GM19467 (cell line): ENCODE measurements around the gene LITAF.
"Not testable (repeated sequence)": the region's sequence is repeated elsewhere in the genome, so short reads cannot be mapped to it uniquely, and the experiment has no call there.

Source experiments
- ATAC-seq: cut with Tn5 transposase; IDR thresholded peaks from one replicate; pipeline ENCODE4 v1.9.1; 2021; ENCODE audit warnings: mild to moderate bottlenecking, moderate library complexity; ENCODE audit not compliant: unreplicated experiment

Gene LITAF

GRCh38 chr16:11621539-11621919 lies 34.8 kb upstream of the LITAF start:
- no peak for ATAC-seq

GRCh38 chr16:11620243-11621003 lies 33.7 kb upstream of the LITAF start:
- ATAC-seq = no peak

DNA sequence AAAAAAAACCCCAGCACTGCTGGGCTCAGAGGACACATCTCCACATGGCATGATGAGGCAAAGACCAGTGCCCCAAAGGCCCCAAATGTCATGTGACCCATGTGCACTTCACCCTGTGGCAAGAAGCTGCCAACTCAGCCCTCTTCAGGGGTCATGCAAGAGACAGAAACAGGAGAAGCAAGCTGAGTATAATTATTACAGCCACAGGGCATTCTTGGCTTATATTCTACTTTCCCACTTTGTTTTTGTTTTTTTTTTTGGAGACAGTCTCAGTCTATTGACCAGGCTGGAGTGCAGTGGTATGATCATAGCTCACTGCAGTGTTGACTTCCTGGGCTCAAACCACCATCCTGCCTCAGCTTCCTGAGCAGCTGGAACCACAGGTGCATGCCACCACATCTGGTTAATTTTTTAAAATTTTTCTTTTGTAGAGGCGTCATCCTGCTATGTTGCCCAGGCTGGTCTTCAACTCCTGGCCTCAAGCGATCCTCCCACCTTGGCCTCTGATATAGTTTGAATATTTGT lies 32.7 kb upstream of the LITAF start:
- ATAC-seq = no peak

DNA sequence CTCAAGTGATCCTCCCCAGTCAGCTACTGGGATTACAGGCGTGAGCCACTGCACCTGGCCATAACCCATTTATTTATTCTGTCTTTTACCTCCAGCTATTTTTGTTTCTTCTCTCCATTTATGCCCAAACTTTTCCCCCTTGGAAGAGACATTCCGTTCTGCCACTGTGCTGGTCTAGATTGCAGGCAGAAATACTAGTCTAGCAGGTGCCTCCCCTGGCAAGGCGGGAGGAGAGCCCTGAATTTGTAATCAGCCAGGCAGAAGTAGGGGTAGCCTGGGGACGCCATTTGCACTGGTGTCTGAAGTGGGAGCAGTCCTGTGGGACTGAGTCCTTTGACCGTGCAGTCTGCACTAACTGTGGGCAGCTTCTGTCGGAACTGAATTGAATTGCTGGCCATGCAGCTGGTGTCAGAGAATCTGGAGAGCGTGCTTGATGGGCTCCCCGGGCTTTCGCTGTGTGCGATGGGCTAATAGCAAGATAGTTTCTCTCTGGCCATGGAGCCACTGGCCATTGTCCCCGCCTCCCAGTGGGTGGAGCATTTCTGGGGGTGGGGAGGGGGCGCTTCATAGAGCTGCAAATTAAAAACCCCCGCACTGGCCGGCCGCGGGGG lies 31.5 kb upstream of the LITAF start:
- no peak for ATAC-seq

DNA sequence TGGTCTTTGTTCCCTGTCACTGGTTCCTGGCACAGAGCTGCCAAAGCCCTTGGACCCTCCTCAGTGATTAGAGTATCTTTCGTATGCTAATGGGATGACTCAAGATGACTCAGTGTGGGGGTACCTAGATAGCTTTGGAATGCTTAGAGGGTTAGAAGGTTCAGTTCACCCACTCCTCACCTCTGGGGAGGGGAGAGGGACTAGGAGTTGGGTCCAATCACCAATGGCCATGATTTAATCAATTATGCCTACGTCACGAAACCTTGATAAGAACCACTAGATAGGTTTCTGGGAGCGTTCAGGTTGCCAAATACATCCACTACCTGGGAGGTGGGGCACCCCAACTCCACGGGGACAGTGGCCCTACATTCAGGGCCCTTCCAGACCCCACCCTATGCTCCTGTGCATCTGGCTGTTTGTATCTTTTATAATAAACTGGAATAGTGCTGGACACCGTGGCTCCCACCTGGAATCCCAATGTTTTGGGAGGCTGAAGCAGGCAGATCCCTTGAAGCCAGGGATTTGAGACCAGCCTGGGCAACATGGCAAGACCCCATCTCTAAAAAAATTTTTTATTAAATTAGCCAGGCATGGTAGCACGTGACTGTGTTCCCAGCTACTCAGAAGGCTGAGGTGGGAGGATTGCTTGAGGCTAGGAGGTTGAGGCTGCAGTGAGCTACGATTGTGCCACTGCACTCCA lies 29.2 kb upstream of the LITAF start:
- no peak for ATAC-seq

- ATAC-seq = no peak
Measured at GRCh38 chr16:11614587-11615175, 28.0 kb upstream of the LITAF start.

DNA sequence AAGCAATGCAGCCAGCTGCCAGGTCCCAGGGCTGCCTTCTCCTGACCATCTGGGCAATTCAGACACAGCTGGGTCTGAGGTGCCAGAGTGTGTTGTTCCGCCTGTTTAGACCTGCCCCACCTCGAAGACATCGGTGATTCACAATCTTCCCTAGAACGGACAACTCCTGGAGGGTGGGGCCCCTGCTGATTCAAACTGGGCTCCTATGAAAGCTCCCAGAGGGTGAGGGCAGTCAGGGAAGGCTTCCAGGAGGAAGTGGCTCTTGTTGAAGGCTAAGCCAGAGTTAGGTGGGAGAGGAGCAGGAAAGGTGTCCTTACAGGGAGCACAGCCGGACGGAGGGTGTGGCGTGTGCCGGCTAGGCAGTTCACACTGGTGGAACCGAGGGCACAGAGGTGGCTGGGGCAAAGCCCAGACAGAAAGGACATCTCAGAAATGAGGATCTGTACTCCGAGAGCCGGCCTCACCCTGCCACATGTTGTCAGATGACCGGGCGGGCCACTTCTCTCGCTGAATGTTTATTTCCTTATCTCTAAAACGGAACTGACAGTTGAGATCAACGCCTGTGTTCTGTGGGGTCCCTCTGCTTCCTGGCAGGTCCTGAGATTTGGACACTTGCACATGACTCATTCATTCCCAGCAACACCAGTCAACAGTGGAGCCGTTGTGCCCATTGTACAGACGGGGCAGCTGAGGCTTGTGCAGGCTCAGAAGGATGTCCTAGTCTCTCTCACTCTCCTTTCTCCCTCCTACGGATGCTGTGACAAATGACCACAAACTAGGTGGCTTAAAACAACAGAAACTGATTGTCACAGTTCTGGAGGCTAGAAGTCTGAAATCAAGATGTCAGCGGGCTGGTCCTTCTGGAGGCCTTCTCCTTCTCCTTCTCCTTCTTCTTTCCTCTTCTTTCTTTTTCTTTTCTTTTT lies 26.9 kb upstream of the LITAF start:
- ATAC-seq = no peak

DNA sequence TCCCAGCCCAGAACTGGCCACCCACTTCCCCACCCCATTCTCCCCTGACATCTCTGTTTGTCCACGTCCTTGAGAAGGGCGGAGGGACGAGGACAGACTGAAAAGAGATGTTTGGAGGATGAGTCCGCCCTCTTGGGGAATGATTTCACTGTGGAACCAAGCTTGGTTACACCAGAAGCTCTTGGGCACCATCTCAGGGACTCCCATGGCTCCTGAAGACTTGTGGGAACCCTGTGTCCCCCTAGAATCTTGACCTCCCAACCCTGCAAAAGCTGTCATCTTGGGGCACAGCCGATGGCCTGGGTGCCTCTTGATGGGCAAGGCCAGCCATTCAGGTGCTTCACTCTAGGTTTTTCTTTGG lies 25.9 kb upstream of the LITAF start:
- no peak for ATAC-seq

- no peak for ATAC-seq
Measured at GRCh38 chr16:11611871-11612664, 25.3 kb upstream of the LITAF start.

DNA sequence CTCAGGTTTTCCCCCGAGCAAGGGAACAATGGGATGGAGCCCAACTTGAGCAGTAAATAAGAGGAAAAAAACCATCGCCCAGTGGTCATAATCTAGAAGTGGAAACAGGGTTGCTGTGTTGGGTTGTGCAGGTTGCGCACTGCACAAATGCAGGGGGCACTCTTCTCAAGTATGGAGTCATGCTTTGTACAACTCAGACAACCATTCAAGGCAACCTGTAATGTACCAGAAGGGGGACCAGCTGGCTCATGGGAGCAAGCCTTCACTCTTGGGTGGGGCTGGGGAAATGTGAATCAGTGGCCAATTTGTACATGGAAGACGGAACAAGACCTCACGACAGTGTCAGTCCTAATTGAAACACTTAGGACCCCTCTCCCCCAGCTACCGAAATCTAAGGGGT lies 23.9 kb upstream of the LITAF start:
- ATAC-seq = no peak

DNA sequence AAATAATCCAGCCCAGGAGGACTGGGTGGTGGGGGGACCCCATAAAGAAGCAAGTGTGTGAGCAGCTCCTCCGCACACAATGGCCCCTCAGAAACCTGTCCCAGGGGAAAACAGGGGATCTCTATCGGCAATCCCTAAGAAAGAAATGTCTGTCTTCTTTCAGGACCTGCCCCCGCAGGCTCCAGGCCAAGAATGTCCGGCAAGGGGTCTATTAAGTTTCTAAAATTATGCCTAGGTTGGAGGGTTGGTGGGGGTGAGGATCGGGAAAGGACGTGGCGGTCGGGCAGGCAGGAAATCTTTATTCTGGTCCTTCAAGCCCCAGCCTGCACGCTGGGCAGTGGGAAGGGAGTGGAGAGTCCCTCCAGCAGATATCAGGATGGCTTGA lies 23.4 kb upstream of the LITAF start:
- ATAC-seq = no peak

DNA sequence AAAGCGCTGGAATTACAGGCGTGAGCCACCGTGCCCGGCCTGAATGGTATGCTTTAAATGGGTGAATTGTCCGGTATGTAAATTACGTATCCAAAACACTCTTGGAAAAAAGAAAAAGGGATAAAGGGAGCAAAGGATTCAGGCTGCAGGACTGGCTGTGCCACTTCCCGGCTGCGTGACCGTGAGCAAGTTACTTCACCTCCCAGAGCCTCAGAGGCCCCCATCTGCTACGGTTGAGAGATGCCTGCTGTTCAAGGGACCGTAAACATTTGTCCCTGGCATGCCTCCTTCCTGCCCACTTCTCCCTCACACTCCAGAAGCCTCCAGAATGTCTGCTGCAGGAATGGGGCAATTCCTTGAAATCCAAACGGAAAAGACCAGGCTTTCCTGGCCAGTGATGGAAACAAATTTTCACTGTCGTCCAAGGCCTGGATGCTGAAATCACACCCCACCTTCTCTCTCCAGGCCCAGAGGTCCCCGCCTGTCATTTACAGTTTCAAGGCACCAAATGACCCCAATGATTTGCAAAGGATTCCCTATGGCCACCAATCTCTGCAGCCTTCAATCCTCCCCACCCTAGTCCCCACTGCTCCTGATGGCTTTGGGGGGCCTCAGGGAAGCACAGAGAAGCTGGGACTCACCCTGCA lies 22.9 kb upstream of the LITAF start:
- ATAC-seq = no peak

DNA sequence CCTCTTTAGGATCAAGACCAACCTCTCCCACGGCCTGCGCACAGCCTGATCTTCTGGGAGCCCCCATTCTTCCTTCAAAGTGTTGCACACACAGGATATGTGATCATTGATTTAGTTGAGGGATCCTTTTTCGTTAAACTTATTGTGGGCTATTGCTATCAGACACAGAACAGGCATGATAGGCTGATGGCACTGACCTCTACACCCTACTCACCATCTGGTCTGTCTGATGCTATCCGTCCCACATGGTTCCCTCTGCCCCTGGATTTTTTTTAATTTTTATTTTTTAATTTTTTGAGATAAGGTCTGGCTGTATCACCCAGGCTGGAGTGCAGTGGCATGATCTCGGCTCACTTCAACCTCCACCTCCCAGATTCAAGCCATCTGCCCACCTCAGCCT lies 19.2 kb upstream of the LITAF start:
- no peak for ATAC-seq

- ATAC-seq = no peak
Measured at GRCh38 chr16:11605564-11605886, 18.8 kb upstream of the LITAF start.

GRCh38 chr16:11604783-11605563 lies 18.3 kb upstream of the LITAF start:
- ATAC-seq = no peak

DNA sequence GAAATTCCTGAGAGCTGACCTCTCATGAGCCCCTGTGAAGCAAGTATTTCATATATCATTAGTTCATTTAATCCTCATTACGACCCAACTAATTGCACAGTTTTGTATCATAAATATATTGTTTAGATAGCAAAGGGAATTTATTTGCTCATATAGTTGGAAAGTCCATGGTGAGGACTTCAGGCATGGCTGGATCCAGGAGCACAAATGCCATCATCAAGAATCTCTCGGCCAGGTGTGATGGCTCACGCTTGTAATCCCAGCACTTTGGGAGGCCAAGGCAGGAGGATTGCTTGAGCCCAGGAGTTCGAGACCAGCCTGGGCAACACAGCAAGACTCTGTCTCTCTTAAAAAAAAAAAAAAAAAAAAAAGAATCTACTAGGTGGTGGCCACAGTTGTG lies 17.6 kb upstream of the LITAF start:
- ATAC-seq = not testable (repeated sequence)

DNA sequence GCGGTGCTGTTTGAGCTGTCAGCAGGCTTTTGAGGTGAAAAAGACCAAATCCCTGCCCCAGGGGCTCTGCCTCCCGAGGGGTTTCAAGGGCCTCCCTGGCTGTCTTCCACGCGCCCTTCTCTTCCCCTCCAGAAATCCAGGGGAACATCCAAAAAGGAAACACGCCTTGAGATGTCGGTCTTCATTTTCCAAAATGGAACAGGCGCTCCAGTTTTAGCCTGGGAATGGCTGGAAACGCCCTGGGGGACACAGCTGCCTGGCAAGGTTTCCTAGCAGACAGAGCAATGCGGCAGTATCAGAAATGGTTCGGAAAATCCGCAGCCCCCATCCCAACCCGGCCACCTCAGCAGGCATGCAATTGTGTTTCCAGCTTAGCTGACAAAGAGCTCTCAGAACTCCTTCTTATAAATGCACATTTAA lies 16.6 kb upstream of the LITAF start:
- ATAC-seq = no peak

GRCh38 chr16:11602321-11602720 lies 15.6 kb upstream of the LITAF start:
- ATAC-seq = no peak

DNA sequence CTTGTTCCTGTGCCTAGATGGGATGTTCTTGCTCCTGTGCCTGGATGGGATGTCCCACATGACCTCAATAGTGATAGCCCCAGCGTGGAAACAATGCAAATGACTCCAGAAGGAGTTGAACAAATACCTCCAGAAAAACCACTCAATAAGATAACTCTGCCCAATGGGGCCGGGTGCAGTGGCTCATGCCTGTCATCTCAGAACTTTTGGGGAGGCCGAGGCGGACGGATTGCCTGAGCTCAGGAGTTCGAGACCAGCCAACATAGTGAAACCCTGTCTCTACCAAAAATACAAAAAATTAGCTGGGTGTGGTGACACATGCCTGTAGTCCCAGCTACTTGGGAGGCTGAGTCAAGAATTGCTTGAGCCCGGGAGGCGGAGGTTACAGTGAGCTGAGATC lies 15.2 kb upstream of the LITAF start:
- no peak for ATAC-seq
